Activated CD8-positive, alpha-beta memory T cell treated with anti-CD3 and anti-CD28 coated beads, Interleukin-2, amount 50 U/mL, for 24 hours (primary cell): ENCODE data around the gene CCDC177.

Experiments
- DNase-seq: peaks from one replicate; pipeline ENCODE4 v3.0.0-alpha.2; 2020; ENCODE audit errors: extremely low read depth

CCDC177 gene

DNA sequence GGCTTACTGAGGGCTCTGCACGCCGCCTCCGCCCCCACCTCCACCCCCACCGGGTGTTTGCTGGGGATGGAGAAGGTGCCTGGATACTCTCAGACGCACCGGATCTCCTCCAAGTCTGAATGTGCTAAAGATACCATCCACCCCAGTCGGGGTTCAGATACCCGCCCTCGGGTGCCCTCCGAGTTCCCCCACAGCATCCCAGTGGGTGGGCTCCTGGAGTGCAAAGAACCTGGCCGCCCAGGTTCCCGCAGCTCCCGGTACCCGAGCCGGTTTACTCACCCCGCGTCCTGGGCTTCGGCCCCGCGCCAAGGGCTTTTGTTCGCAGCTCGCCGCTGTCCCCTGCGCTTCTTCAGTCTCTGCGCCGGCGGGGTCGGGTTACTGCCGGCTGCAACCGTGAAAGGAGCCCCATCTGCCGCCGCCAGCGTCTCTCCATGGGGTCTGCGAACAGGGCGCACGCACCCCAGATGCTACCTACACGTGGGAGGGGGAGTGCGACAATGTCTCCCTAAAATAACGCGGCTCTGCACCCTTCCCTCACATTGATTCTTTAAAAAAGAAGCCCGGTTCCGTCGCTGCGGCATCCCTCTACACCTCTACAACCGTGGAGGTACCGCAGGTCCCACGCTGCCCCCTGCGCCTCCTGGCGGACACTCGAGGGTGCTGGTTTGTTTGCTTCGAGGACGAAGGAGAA lies at the start of gene CCDC177:
TSS of gene CCDC177 (minus strand) at position 609 of the 691 bp plus-strand sequence. CDS start 1,249 bp downstream, outside the sequence.
- DNase-seq, result peak; percentile 29

DNA sequence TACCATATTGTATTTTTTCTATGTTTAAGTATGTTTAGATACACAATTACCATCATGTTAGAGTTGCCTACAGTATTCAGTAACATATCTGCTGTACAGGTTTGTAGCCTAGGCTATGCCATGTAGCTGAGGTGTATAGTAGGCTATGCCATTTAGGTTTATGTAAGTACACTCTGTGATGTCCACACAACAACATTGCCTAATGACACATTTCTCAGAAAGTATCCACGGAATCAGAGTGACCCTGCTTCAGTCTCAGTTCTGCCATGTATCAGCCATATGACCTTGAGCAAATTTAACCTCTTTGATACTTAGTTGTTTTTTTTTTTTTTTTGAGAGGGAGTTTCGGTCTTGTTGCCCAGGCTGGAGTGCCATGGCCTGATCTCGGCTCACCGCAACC lies 49.5 kb upstream of the CCDC177 start:
- DNase-seq, result no peak

DNA sequence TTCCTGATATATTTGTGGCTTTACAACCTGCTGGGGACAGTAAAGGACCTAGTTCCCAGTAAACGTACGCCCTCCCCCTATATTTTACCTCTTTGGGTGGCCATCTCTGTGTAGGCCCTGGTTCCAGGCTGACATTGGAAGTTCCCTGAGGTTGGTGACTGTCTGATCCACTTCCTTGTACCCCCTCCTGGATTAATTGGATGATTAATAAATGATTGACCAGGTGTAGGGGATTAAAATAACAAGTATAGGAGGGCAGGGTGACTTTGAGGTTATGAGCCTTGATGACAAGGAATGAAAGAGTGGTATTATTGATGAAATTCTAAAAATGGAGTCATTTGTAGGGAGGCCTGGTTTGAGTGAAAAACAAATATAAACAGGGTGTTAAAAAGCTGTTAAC lies 46.3 kb upstream of the CCDC177 start:
- no peak for DNase-seq

DNA sequence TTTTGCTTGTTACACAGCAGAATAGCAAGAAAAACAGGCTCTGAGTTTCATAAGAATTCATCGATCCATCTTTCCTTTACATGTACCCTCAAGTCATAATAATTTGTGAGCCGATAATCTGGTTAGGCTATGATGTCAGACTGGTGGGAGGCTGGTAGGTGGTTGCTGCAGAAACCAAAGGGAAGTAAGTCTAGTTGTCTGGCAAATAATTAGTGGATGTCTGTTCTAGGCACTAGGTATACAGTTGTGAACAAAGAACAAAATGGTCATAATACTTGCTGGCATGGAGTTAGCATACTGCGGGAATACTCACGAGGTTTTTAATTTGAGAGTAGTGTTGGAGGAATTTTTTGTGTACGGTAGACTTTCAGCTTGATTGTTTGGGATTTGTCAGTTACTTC lies 45.5 kb upstream of the CCDC177 start:
- DNase-seq, result no peak

DNA sequence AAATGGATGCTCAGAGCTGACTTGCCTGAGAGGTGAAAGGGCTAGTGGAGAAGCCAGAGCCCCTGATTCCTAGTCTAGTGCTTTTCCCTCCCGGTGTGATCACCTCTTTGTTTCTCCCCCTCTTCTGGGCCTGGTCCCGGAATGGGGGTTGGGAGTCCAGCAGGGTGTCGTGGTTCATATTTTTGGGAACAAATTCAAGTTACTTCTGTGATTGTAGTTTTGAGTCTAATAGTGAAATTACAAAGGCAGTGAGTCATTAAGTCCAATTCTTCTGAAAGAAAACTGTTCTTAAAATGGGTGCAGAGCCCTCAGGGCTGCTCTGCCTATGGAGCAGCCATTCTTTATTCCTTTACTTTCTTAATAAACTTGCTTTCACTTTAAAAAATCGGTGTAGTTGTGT lies 44.3 kb upstream of the CCDC177 start:
- DNase-seq, result no peak

DNA sequence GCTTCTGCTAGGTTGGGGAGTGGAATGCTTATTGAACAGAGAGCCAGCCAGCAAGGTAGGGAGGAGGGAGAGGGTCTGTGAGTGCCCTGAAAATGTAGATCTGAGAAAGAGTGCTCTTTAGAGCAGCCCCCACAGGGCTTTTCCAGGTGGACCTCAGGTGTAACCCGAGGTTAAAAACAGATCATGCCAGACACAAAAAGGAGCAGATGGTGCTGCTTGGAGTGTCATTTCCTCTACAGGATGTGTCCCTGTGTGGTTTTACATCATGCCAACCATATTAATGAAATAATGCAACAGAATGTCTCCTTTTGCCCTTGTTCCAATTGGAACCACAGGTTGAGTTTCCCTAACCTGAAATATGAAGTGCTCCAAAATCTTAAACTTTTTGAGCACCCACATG lies 43.1 kb upstream of the CCDC177 start:
- no peak for DNase-seq

DNA sequence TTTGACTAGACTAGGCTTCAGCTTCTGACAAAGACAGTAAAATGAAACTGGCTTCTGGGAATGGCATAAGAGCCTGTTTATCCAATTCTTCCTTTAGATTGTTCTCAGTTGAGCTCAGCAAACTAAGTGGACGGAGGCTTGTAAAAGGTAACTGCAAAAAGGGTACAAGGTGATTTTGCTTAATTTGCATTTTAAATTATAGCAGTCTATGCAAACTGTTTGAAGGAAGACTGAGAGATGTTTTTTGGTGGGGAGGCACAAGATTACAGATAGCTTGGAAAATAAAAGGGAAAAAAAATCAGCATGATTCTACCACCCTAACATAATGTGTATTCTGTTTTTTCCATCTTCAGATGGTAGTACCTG lies 41.7 kb upstream of the CCDC177 start:
- DNase-seq, result no peak

DNA sequence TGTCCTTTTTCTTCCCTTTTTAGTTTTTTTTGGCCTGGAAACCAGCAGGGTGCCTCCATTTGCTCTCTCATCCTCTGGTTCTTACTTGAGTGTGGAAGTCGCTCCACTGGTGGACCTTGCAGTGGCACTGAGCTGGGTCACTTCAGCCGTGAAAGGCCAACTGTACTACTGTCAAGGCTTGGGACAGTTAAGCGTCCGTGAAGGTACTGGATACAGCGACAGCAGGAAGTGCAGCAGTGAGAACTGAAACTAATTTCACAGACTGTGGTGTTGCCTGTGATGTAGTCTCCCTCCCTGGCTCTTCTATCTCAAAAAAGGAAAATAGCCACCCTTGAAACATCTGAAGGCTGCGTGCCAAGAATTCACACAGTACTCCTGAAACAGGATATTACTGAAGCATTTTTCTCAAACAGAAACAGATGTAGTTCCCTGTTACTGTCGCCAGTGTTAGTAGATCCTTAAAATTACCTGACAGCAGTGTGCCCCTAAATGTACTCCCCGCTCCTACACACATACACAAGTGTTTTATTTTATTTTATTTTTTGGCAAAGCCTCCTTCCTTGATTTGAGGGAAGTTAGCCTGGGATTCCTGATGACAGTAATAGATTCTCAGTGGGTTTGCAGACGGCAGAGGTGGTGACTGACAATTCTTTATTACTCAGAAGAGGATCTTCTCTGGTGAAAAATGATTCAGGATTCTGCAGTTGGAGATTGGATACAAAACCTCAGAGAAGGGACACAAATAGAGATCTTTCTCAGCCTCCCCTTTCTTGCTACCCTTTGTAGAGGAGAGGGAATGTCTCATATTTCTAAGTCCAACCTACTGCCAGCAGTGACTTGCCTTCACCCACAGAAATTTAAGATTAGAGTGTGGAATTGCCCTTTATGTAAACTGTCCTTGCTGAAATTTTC lies 41.1 kb upstream of the CCDC177 start:
- no peak for DNase-seq

DNA sequence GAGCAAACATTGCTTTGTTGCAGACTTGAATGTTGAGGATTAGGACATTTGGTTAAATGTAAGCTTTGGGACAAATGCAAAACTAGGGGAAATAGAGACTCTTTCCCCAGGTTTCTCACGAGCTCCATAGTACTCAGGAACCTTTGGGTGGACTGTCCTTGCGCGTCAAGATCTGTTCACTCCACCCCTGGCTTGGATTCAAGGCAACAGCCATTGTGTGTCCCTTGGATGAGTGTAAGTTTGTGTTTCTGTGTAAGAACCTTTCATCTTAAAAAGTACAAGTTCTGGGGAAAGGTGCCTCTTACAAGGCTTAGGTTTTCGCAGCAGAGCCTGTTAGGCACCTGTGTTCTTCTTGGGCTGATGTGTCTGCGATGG lies 40.4 kb upstream of the CCDC177 start:
- no peak for DNase-seq

DNA sequence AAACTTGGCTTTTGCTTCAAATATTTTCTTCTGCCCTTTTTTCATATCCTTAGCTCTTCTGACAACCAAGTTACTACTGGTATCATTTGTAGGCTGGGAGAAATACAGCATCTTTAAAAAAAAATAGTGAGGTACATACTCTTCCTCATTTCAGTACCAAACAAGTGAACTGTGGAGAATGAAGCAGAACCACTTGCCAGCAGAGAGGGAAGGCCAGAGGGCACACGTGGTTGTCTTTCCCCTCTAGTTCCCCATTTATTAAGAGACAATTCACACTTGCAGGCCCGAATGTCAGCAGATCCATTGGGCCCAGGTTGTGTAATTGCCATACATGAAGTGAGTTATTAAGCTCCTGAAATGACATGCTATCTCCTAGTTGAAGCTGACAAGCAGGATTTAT lies 39.9 kb upstream of the CCDC177 start:
- no peak for DNase-seq

DNA sequence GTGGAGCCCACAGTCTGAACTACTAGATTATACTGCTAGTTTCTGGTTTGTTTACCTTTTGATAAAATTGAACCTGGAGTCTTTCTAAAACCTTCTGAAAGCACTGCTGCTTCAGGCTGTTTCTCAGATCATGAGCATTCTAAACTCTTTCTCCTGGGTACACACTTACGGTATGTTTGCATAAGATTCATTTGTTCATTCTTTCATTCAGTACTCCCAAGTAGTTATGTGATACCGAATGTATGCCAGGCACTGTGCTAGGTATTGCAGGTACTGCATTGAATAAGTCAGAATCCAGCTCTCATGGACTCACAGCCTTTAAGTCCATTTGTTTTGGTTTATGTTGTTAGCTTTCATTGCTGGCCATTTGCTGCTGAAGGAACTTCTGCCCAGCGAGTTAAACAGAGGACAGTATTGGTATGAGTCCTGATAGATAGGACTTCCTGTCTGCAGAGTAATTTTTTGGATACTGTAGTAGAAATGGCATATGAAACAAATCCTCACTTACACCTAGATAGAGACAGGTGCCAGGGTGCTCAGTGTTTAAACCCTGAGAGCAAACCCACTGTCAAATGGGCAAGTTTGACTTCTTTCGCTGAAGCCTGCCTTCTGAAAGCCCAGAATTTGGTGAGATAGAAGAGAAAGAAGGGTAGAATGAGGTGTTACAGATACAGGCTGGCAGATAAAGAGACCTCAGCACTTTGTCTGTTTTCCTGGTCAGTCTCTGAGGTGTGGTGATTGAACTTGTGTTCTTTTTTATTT lies 38.8 kb upstream of the CCDC177 start:
- DNase-seq, result no peak

DNA sequence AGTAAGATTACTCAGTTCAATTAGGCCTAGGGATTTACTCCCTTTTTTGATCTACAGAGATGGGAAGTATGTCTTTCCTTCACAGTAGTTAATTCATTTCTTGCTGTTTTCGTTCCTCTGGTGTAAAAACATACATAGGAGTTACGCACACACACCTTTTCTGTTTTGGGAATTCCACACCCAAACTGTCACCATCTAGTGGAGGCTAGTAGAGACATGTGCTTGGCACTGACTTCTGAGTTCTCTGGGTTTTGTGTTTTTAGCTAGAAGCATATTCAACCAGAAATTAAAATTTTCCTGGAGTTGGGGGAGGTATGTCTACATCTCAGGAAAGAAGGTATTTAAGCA lies 38.1 kb upstream of the CCDC177 start:
- DNase-seq, result no peak

DNA sequence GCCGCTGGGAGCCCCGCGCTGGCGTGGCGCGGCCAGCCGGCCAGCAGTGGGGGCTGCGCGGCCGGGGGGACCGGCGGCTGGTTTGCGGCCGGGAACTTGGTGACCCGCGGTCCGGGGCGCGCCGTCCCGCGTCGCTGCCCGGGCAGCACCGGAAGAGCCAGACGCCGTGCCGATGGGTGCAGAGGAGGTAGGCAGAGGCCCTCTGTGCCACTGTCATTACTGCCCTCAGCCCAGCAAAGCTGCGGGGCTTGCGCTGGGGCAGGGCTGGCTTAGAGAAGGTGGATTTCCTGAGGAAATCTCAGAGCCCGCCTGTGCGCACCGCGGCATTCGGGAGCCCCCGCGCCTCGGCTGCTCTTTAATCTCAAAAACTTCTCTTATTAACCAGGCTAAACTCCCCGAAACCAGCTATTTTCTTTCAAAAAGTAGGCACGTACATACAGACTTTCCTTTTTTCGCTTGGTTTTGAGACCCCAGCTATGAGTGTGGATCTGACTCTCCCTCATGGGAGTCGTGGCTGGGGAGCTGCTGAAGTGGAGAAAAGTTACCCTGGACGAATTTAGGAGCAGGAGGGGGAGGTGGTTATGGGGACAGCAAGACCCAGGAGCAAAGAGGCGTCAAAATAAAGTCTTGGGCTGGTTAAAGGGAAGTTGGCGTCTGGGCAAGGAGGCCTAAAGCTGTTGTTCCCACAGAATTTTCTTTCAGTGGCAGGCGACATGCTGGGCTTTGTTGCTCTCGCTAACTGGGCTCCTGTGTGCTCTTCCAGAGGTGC lies 37.5 kb upstream of the CCDC177 start:
- DNase-seq, result no peak

DNA sequence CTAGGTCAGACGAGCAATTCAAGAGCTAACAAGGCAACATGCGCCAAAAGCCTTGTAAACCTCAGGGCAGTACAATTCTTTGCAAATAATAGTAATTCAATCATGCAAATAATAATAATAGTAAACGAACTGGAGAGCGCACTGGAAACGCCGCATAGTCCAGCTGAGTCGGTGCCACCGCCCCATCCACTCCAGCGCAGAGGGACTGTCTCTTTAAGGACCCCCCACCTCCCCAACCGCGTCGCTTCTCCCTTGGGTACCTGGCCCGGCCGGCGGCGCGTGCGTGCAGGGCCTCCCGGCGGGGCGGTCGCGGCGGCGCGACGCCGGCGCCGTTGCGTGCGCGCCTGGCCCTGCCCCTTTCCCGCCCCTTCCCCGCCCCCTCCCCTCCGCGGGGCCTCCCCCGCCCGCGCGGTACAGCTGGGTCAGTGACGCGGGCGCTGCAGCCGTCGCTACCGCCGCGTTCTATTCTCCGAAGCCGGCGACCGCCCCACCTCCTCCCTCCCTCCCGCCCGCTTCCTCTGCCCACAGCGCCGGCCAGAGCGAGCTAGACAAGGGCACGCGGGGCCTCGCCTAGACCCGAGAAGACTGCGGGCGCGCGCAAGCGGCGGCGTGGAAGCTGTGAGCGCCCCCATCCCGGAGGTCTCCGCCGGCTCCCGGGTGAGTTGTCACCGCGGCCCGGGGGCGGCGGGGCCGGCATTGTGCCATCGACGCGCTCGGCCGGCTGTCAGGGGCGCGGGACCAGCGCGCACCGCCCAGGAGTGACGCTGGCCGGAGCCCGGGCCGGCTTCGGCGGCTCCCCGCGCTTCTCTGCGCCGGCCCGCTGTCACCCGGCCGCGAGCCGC lies 36.7 kb upstream of the CCDC177 start, which contains the start of gene SUSD6:
TSS of gene SUSD6 (plus strand) at position 425 of the 842 bp plus-strand sequence. CDS start 46,997 bp downstream, outside the sequence.
- peak; percentile 67 for DNase-seq

DNA sequence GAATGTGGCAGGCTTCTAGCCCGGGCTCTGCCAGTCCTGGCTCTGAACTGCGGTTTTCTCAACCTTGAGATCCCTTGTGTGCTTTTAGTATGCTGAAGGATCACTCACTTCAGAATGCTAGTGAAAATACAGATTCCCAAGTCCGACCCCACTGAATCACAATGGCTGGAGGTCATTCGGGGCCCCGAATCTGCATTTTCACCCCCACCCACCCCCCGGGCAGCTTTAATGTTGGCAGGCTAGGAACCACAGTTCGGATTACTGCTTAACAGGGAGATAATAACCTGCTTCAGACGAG lies 36.2 kb upstream of the CCDC177 start:
- DNase-seq, result no peak

DNA sequence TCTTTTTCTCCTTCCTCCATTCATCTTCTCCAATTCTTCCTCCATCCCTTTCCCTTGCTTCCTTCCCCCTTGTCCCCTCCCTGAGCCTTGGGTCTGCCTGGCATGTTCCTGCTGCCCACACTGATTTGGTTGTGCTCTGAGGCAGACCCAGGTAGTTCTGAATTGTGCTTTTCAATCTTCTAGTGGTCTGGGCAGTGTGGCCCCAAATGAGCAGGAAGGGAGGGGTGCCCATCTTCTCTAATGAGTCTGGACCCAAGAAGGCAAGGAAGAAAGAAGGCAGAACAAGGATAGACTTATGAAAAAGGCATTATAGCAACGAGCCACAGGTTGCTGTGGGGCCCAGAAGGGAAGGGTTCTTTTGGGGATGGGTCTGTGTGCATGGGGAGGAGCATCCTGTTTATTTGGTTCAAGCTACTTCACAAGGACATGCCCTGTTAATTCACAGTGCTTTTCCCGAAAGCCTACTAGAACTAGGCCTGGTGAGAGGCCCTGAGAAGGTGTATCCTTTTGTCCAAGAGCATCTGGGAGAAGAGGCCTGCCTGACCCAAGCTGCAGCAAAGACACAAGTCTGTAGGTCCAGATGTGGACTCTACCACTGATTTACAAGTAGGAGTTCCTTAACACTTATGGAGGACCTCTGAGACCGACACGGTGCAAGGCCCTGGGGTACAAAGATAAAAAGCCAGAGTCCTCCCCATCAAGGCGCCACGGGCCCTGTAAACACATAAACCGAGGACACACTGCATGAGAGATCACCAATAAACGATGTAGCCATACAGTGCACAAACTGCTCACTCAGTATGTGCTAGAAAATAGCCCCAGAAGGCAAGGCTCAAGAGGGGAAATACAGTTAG lies 35.6 kb upstream of the CCDC177 start:
- no peak for DNase-seq

DNA sequence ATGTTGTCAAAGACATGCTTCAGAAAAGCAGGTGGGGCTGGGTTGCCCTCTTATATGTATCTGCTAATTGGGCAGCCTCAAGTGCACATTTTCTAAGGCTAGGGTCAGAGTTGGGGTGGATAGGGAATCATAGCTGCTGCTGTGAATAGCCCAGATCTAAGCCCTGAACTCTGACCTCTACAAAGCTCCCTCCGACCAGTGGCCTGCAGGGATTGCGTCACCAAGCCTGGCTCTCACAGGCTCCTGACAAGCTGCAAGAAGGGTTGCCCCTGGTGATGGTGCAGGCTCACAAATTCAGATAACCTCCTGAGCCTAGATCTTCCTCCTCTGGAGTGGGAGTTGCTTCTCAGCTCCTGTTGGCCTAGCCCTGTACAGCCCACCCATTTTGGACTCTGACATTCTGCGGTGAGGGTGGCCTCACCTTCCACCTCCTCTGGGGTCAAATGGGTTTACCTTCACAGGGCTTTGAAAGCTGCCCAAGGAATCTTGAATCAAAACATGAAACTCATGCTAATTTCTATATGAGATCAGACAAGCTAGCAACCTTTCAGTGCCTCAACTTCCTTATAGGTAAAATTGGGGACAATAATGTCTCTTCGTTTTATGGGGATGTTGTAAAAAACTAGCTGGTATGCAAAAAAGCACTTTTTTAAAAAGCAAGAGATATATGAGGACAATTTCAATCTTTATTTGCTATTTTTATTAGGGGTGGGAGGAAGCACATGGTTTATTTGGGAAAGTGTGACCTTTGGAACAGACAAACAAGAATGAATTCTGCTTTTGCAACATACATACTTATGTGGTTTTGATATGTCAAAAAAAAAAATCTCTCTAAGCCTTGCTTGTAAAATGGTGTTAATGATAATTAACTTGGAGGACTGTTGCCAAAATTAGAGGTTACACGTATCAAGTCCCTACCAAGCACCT lies 31.9 kb upstream of the CCDC177 start:
- no peak for DNase-seq

DNA sequence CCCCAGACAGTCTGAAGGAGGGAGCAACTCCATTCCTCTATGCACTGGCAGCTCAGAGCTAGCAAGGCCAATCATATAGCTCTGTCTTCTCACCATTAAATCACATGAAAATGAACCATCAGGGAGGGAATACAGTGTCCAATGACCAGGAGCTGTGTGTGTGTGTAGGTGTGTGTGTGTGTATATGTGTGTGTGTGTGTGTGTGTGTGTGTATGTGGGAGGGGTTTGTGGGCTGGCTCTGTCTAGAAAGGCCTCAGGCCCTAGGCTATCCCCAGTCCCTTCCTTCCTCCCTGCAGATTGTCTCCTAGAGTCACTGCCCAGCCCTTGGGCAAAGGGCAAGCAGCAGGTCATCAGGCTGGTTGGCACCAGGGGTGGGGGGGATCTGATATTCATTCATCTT lies 31.1 kb upstream of the CCDC177 start:
- DNase-seq, result no peak

DNA sequence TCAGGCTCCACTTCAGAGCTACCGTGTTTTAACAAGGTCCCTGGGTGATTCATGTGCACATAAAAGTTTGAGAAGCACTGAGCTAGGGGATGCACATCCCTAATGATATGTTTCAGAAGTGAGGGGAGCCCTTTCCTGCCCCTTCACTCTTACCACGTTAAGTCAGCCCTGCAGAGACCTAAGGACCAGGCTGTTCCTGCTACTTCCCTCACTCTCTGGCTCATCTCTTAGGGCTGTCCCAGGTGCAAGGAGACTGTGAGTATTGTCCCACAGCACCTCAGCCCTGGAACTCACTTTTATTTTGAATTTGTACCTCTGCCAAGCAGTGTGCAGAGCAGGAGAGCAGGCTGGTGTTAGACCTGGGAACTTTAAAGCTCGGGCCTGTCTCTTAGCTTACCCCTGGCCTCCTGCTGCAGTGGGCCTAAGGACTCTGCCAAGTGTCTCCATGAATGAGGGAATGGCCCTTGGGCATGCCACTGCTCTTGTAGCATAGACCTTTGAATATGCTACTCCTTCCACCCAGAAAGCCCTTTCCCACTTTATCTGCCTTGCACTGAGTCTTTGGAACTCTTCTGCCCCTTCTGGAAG lies 25.7 kb upstream of the CCDC177 start:
- DNase-seq, result no peak
